NCI-H2196 (cell line): ENCODE data around the gene UBE2J1.

ENCODE experiments used
- DNase-seq: peaks from one replicate; lab custom pipeline; 2025; ENCODE audit not compliant: unreplicated experiment; lab: John Stamatoyannopoulos, UW

Gene UBE2J1

DNA sequence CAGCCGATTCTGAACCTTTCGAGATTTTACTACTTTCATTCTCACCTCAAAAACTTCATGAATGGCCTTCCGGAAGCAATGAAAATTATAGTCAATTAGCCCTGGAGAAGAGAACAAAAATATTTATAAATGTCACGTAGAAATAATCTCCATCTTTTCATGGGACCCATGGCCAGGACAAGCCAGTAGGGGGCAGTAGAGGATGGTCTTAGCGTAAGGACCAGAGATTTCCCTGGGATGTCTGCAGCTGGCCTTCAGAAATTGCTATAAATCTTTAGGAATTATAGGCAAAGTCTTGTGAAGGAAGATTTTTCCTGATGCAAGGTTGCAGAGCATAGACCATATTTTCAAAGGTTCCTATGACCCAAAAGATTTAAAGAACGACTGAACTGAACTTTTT, 15.6 kb upstream of the UBE2J1 start:
- peak; percentile 61 for DNase-seq

- DNase-seq, result no peak
Measured at GRCh38 chr6:89364586-89364985, 12.1 kb upstream of the UBE2J1 start.

DNA sequence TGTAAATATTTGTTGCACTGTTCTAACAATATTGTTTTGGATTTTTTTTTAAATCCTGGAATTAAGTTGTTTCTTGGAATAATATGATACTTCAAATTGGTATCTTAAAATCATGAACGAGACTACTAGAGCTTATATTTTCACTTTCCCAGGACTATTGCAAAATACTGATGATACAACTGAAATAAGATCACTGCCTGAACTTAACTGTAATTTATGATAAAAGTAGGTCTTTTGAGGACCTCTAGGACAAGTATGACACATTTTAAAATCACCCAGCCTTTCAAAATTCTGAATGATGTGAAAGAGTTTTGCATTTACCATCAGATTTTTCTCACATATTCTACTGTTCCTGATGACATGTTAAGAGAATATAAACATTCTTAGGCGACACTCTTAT, 8.6 kb upstream of the UBE2J1 start:
- DNase-seq, result no peak

DNA sequence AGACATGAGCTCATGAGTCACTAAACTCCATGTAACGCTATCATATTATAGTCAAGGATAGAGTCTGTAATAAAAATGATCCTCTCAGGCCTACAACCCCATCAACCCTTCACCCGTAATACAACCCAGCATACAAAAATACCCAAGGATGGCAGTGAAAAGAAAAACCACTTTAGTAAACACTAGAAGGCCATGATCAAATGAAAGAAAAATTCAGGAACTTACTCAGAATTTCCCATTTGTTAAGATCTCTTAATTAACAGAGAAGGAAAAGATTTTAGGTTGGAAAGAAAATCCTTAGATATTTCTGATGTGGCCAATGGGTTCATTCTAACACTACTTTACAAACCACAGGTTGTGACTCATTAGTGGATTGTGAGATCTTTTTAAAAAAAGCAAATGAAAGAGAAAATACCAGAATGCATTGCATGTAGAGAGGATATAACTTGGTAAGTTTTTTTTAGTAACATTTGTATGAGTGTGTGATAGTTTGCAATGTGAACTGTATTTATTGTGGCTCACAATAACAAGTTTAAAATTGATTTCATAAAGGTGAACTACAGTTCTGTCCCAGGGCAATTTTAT, 8.0 kb upstream of the UBE2J1 start:
- DNase-seq, result no peak

DNA sequence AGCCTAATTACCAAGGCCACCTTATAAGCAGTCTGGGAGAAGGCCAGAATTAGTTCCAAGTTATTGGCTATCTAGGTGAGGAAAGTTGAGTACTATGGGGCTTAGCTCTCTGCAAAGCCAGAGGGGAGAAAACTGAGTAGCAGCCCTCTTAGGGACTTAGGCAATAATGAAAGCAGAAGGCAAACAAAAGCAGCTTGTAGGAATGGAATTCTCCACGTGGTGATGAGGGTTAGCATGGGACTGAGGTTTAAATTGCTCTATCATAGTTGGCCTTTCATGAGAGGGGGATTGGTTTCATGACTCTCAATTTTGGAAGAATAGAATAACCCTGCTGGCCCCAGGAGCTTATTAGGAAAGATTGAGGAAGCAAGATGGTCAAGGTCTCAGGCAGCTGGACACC, 7.0 kb upstream of the UBE2J1 start:
- DNase-seq, result no peak

DNA sequence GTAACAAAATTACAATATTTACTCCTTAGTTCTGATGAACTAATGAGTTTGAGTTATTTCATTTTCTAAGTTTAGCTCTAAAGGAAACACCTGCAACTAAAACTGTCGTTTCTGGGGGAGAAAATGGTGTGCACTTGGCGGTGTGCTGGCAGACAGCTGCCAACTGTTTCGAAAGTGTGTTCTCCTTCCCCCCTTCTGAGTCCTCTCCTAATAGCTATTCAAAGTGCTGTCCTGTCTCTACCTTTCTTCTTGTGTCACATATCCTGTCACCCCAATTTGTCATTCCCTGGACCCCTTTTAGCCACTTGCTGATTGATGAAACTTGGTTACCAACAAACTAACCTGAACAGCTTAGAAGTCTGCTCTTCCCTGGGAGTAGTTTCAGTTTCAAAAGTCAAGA, 4.9 kb upstream of the UBE2J1 start:
- DNase-seq, result no peak

- no peak for DNase-seq
Measured at GRCh38 chr6:89356642-89357170, 4.2 kb upstream of the UBE2J1 start.

- DNase-seq, result no peak
Measured at GRCh38 chr6:89355511-89356194, 3.1 kb upstream of the UBE2J1 start.

DNA sequence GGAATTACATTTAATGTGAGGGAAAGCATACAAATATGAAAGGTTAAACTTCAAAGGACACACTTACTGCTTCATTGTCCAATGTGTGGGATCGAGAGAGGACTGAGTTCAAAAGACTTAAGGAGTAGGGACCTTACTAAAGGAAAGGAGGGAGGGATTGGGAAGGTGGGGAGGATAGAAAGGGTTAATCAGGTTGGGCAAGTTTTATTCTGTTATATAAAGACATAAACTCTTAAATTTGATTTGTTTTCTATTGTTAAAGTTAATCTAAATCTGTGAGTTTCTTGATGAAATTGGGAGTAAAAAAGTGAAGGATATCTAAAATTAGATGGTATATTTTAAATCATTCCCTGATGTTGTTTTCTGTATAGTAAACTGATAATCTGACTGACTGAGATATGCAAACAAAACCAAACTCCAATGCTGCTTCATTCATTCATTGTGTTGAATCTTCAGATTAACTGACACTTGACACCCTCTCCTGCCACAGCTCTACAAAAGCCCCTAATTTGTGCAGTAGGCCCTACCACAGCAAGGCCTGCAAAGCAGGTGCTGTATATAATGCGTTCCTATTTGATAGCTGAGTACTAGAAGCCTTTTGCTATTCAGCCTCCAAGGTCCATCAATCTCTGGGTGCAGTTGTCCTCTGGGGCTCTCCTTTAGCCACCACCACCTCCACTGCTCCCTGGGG, 1.3 kb upstream of the UBE2J1 start:
- DNase-seq, result peak; percentile 32

GRCh38 chr6:89353118-89353556, 615 bp upstream of the UBE2J1 start:
- no peak for DNase-seq

DNA sequence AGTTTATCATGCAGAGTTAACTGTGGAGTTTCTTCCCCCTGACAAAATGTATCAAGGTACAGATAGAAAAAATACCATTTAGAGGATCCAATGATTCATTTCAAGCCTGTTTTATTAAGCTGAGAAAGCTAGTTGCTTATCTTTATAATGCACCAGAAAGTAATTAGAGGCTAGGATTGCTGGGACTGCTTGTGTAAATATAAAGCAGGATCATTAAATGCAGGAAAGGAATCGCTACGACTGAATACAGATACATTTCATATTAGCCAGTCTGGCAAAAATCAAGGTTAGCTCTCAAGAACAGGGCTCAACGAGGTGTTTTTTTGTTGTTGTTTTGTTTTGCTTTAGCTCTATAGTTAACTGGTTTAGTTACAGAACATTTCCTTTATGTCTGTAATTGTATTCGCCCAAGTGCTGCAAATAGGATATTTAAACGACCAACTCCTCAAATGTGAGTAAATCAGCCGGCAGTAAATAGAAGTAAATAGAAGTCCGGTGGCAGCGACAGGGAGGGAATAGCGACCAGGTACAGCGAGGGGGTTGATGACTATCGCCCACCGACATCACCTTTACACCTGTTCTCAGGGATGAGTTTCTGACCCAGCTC, 748 bp downstream of the UBE2J1 start:
- no peak for DNase-seq

DNA sequence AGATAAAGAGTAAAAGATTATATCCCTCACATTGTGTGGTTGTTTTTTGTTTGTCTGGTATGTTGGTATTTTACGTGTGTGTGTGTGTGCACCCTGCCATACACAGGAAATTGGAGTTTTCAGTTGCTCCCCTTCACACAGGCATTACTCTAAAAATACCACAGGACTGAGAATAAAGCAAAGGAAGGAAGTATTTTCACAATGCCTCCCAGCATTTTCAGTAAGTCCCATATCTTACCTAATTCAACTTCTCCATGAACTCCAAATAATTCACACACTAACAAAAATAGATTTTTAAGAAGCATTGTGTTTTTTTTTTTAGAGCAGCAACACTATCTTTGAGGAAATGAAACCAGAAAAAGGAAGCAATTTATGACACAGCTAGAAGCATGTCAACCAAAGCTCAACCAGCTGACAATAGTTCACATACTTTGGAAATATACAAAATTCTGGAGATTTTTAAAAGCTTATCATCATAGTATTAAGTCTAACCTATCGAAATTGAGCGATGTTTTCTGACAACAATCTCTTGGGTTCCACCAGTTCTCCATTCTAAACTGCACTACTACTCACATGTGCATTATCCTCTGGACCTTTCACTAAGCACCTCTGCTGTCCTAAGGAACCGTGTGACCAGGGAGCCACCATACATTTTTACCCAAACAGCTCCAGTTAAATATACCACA, 2.1 kb downstream of the UBE2J1 start:
- DNase-seq, result no peak

DNA sequence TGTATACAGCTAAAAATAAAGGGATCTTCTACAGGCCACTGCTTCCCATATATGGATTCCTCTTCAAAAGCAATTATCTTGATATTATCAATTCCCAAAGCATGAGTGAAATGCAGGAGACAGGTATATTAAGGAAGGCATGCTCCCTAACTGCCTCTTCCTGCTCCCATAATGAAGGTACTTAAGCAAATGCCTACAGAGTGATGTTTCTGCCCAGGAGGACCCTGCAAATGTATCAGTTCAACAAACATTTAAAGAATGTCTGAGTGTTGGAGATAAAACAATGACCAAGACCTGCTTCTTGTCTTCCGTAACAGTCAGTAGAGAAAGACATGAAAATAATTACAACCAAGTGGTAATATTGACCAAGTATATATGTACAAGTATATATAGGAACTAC, 4.2 kb downstream of the UBE2J1 start:
- DNase-seq, result no peak

GRCh38 chr6:89347825-89348224, 4.7 kb downstream of the UBE2J1 start:
- DNase-seq, result peak; percentile 8

- DNase-seq, result no peak
Measured at GRCh38 chr6:89346433-89346832, 6.1 kb downstream of the UBE2J1 start.

GRCh38 chr6:89339565-89339964, 13.0 kb downstream of the UBE2J1 start:
- DNase-seq, result no peak

- DNase-seq, result no peak
Measured at GRCh38 chr6:89335164-89335563, 17.4 kb downstream of the UBE2J1 start.

DNA sequence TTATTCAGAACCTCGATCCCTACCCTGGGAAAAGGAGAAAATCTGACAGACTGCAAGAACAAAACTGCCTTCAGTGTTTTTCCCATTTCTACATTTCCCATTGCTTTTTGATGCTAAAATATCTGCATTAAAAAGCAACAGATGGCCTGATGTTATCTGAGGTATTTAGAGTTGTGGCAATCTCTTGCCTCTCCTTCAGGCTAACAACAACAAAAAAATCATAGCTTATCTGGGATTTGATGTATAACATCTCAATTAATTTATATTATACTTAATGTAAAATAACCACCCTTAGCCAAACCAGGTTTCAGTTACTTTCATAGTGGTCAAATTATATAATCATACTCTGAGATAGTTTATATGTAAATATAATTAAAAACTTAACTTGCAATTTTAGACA, 21.6 kb downstream of the UBE2J1 start:
- no peak for DNase-seq

DNA sequence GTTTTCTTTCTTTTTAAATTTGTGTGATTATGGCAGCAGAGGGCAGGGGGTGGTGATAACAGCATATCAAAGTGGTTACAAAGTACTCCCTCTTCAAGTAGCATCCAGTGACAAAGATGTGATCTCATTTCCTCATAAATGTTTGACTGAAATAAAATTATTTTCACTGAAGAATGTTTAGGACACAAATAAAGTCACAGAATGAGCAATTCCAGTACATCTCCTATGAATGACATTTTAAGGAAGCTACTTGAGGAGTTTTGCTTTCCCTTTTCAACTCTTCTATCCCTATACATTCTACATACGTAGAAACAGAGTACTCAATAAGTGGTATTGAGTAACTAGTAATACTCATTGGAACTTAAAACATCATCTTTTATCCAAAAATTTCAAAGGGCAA, 23.5 kb downstream of the UBE2J1 start:
- DNase-seq, result no peak

DNA sequence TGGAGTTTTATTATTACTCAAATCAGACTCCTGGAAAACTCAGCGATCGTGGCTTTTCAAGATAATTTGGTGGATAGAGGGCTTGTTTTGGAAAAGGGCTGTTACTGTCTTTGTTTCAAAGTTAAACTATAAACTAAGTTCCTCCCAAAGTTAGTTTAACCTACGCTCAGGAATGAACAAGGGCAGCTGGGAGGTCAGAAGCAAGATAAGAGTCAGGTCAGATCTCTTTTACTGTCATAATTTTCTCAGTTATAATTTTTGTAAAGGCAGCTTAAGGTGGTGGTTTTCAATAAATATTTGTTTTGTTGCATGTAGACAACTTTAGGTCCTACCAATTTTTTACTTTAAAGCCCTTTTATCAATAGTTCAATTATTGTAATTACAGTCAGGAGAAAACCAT, 28.2 kb downstream of the UBE2J1 start:
- no peak for DNase-seq

- DNase-seq, result no peak
Measured at GRCh38 chr6:89323511-89323971, 29.0 kb downstream of the UBE2J1 start.
